Neuronal stem cell (in vitro differentiated cells): ENCODE measurements around the gene GYS1.
A peak's percentile ranks its signal among the peaks of the same experiment; 100 is the strongest.

ENCODE experiments used
- DNase-seq: peaks from one replicate; pipeline ENCODE4 v3.0.0-alpha.2; 2013; ENCODE audit warnings: low spot score
- H2AFZ ChIP-seq: one replicate; pipeline ENCODE4 v1.6.1; 2013; ENCODE audit warnings: mild to moderate bottlenecking, low read length, inconsistent platforms
- H2AK5ac ChIP-seq: 2 replicates; pipeline ENCODE4 v1.6.1; 2013; ENCODE audit warnings: low read depth, mild to moderate bottlenecking, inconsistent platforms, low read length, moderate library complexity, mixed read lengths
- H2BK120ac ChIP-seq: 2 replicates; pipeline ENCODE4 v1.6.1; 2013; ENCODE audit warnings: low read depth, mild to moderate bottlenecking, inconsistent platforms, low read length, moderate library complexity, mixed read lengths
- H2BK12ac ChIP-seq: one replicate; pipeline ENCODE4 v1.6.1; 2013; ENCODE audit warnings: low read length, inconsistent platforms
- H2BK15ac ChIP-seq: 2 replicates; pipeline ENCODE4 v1.6.1; 2013; ENCODE audit warnings: mild to moderate bottlenecking, low read length, inconsistent platforms, mixed read lengths
- H2BK5ac ChIP-seq: one replicate; pipeline ENCODE4 v1.6.1; 2013; ENCODE audit warnings: inconsistent platforms, mild to moderate bottlenecking, low read length, moderate library complexity
- H3K14ac ChIP-seq: one replicate; pipeline ENCODE4 v1.6.1; 2013; ENCODE audit warnings: low read length, inconsistent platforms
- H3K18ac ChIP-seq: 2 replicates; pipeline ENCODE4 v1.6.1; 2013; ENCODE audit warnings: low read length, inconsistent platforms
- H3K23ac ChIP-seq: 2 replicates; pipeline ENCODE4 v1.6.1; 2013; ENCODE audit warnings: low read depth, mild to moderate bottlenecking, mixed read lengths, low read length, inconsistent platforms; ENCODE audit not compliant: poor library complexity
- H3K27ac ChIP-seq: replicated peaks from 3 replicates; pipeline ENCODE4 v1.5.1; 2013; ENCODE audit warnings: low read length, inconsistent platforms
- H3K27me3 ChIP-seq, 3 experiments: 2 replicates each; pipeline ENCODE4 v1.6.1; 2013; ENCODE audit warnings: low read length in 3 of 3, mild to moderate bottlenecking in 2 of 3, inconsistent platforms in 1 of 3, low read depth in 1 of 3, mixed read lengths in 1 of 3, moderate library complexity in 1 of 3; ENCODE audit not compliant: control insufficient read depth in 3 of 3, insufficient read depth in 3 of 3
- H3K36me3 ChIP-seq, 2 donors: replicated peaks in 1 of 2; 2 replicates each; pipeline ENCODE4 v1.6.1; 2013; ENCODE audit warnings: low read length in 2 of 2; ENCODE audit not compliant: control insufficient read depth in 2 of 2, insufficient read depth in 2 of 2
- H3K4ac ChIP-seq: 2 replicates; pipeline ENCODE4 v1.6.1; 2013; ENCODE audit warnings: inconsistent platforms, mild to moderate bottlenecking, low read length, moderate library complexity
- H3K4me1 ChIP-seq, 2 donors: 1 replicate in 1 of 2; 2 replicates in 1 of 2; pipeline ENCODE4 v1.6.1; 2013; ENCODE audit warnings: low read length in 2 of 2, low read depth in 1 of 2; ENCODE audit not compliant: control insufficient read depth in 2 of 2, insufficient read depth in 1 of 2
- H3K4me2 ChIP-seq: one replicate; pipeline ENCODE4 v1.6.1; 2013; ENCODE audit warnings: mild to moderate bottlenecking, low read length, inconsistent platforms; ENCODE audit not compliant: insufficient read depth, poor library complexity, severe bottlenecking
- H3K4me3 ChIP-seq, 2 donors: 2 replicates each; pipeline ENCODE4 v1.5.1; 2013; ENCODE audit warnings: low read length in 2 of 2, mild to moderate bottlenecking in 2 of 2, inconsistent platforms in 1 of 2, moderate library complexity in 1 of 2
- H3K79me1 ChIP-seq: one replicate; pipeline ENCODE4 v1.6.1; 2013; ENCODE audit warnings: low read depth, mild to moderate bottlenecking, inconsistent platforms, low read length, moderate library complexity
- H3K9ac ChIP-seq: one replicate; pipeline ENCODE4 v1.6.1; 2013; ENCODE audit warnings: mild to moderate bottlenecking, low read depth, low read length, inconsistent platforms; ENCODE audit not compliant: poor library complexity
- H3K9me3 ChIP-seq, 2 donors: replicated peaks in 1 of 2; 2 replicates each; pipeline versions ENCODE3 to v1.6.1; 2013; ENCODE audit warnings: low read length in 2 of 2, mild to moderate bottlenecking in 2 of 2, inconsistent platforms in 1 of 2, low read depth in 1 of 2, mixed read lengths in 1 of 2, moderate library complexity in 1 of 2; ENCODE audit not compliant: control insufficient read depth in 2 of 2, insufficient read depth in 1 of 2
- H4K8ac ChIP-seq: one replicate; pipeline ENCODE4 v1.6.1; 2013; ENCODE audit warnings: low read depth, mild to moderate bottlenecking, inconsistent platforms, low read length, moderate library complexity
- H4K91ac ChIP-seq: one replicate; pipeline ENCODE4 v1.6.1; 2013; ENCODE audit warnings: low read length, low read depth, mild to moderate bottlenecking, inconsistent platforms; ENCODE audit not compliant: poor library complexity
- WGBS, 2 donors: extraction: QIAGEN DNeasy Blood & Tissue Kit; methylation state at CpG; one replicate each; pipeline ENCODE4 v1.1.7; 2013; ENCODE audit warnings: missing lambda C conversion rate in 2 of 2, mixed read lengths in 1 of 2; ENCODE audit not compliant: insufficient read length in 2 of 2, insufficient replicate concordance in 1 of 2; ENCODE audit errors: extremely low coverage in 2 of 2; 5-methylcytosine and 5-hydroxymethylcytosine counted together

Gene GYS1

DNA sequence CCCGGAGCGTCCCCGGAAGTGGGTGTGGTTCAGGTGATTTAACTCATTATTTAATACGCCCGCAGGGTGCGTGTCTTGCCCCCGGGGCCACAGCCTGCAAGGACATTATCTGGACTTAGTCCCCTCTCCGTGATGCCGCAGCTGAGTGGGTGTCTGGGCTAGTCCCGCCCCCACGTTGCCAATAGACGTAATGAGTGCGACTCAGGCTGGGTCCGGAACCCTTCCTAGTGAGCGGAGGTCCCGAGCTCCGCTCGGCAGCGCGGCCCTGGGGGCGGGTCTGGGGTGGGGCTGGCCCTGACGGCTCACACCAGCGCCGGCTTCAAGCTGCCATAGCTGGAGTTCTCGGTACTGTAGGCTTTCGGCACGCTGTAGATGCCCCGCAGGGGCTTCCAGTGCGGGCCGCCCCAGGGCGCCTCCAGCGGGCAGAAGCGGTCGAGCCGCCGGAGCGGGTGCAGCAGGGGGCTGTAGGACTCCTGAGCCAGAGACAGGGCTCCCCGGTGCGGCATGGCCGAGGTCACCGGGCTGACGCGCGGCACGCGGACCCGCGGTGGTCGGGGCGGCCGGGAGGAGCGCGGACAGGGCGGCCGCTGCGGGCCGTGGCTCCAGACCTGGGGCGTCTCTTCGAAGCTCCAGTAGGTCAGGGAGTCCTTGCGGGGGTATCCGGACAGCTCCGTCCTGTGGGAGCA lies 24.7 kb upstream of the GYS1 start:
- Histone ChIP-seq H2BK5ac (peak overlapping the region; percentile 75), H3K27ac (no peak overlapping the region), H4K91ac (no peak overlapping the region), H3K14ac (peak overlapping the region; percentile 71), H2BK120ac (no peak overlapping the region), H3K4ac (no peak overlapping the region), H2AFZ (no peak overlapping the region), H3K23ac (peak overlapping the region; percentile 91), H3K9ac (peak overlapping the region; percentile 24), H3K4me3 (peak overlapping the region in 1 of 2 donors; percentile 72), H3K18ac (peak overlapping the region; percentile 15), H3K9me3 (no peaks in the 10 kb centered on the region), H3K27me3 (peaks cover 0 to 25% (median 0%) of the 10 kb centered on the region in 3 experiments), H3K79me1 (no peaks in the 10 kb centered on the region), H2AK5ac (peak overlapping the region; percentile 37), H2BK15ac (no peak overlapping the region), H3K4me2 (peak overlapping the region; percentile 57), H4K8ac (no peak overlapping the region), H2BK12ac (no peak overlapping the region), H3K36me3 (peaks cover 15 to 39% of the 10 kb centered on the region in 2 donors), H3K4me1 (peaks cover 9% of the 10 kb centered on the region in 2 donors)
- DNase-seq: no peak
- WGBS, 2 donors: no CpG with 5 or more reads among the region's 62 CpGs

DNA sequence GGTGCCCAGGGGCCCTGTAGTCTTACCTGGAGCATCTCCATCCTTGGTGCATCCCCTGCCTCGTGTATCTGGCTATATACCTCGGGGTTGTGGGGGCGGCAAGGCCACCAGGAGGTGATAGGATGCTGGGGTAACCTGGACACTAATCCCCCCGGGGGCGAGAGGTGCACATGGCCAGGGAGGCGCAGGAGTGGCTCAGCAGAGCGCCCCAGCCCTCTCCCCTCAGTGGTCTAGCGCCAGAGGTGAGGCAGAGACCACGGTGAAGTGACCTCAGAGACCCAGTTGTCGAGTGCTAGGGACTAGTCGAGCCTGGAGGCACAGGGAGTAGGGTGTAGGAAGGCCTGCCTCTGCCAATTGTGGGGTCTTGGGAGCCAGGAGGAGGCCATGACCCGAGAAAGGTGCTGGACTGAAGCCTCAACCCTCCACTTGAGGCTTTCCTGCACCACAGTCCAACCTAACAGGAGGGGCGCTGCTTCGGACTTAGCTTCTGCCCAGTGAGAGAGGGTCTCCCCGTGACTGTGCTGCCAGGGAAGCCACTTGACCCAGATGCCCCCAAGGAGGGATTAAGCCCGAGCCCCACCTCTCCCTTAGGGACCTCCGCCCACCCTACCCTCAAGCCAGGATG lies 24.0 kb upstream of the GYS1 start, which contains the start of gene LHB:
Gene LHB, minus strand, starts transcription at position 51 of the 625 bp plus-strand sequence. Its CDS starts 10 bp downstream, at position 41.
- no peak within 1 kb of the TSS for H2BK120ac ChIP-seq
- H3K4me1 ChIP-seq: peaks cover 9% of the 10 kb centered on the region in 2 donors
- no peak within 1 kb of the TSS for H2BK12ac ChIP-seq
- H3K9ac ChIP-seq: peak within 1 kb of the TSS; percentile 24
- H3K4me2 ChIP-seq: peak within 1 kb of the TSS; percentile 57
- peak within 1 kb of the TSS in 1 of 2 donors; percentile 72 for H3K4me3 ChIP-seq
- peak within 1 kb of the TSS; percentile 75 for H2BK5ac ChIP-seq
- no peak within 1 kb of the TSS for H4K8ac ChIP-seq
- no peak within 1 kb of the TSS for H2AK5ac ChIP-seq
- peaks cover 15 to 45% of the 10 kb centered on the region in 2 donors for H3K36me3 ChIP-seq
- no peaks in the 10 kb centered on the region for H3K9me3 ChIP-seq
- no peak within 1 kb of the TSS for H3K4ac ChIP-seq
- peak within 1 kb of the TSS; percentile 71 for H3K14ac ChIP-seq
- no peak within 1 kb of the TSS for H2AFZ ChIP-seq
- no peak within 1 kb of the TSS for H4K91ac ChIP-seq
- H3K27me3 ChIP-seq: peaks cover 0 to 25% (median 0%) of the 10 kb centered on the region in 3 experiments
- WGBS, 2 donors: no CpG with 5 or more reads among the region's 17 CpGs
- H3K79me1 ChIP-seq: no peaks in the 10 kb centered on the region
- no peak for DNase-seq
- peak within 1 kb of the TSS; percentile 15 for H3K18ac ChIP-seq
- no peak within 1 kb of the TSS for H2BK15ac ChIP-seq
- peak within 1 kb of the TSS; percentile 91 for H3K23ac ChIP-seq
- H3K27ac ChIP-seq: no peak within 1 kb of the TSS

DNA sequence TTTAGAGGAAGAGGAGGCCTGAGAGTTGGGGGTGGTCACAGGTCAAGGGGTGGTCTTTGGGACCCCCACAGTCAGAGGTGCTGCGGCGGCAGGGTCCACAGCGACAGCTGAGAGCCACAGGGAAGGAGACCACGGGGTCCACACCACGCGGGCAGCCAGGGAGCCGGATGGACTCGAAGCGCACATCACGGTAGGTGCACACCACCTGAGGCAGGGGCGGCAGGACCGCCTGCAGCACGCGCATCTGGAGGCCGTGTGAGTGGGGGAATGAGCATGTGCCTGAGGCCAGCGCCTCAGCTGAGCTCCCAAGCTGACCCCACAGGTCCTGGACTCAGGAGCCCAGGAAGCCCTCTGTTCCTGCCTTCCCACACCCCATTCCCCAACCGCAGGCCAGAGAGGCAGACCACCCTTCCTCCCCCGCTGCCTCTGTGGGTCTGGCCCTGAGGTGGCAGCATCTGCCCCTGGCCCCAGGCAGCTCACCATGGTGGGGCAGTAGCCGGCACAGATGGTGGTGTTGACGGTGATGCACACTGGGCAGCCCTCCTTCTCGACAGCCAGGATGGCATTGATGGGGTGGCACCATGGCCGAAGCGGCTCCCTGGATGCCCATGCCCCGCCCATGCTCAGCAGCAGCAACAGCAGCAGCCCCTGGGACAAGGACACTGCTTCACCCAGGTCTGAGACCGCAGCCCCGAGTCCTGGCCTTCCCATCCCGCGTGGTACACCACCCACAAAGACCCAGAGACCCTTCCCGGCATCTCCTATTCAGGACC lies 23.1 kb upstream of the GYS1 start:
- H3K4ac ChIP-seq: no peak overlapping the region
- H3K79me1 ChIP-seq: no peaks in the 10 kb centered on the region
- H3K14ac ChIP-seq: no peak overlapping the region
- H4K91ac ChIP-seq: no peak overlapping the region
- no CpG with 5 or more reads among the region's 29 CpGs for WGBS, 2 donors
- H3K18ac ChIP-seq: no peak overlapping the region
- H3K23ac ChIP-seq: no peak overlapping the region
- H3K9me3 ChIP-seq: no peaks in the 10 kb centered on the region
- H3K4me3 ChIP-seq: no peak overlapping the region
- peak overlapping the region; percentile 3 for H3K9ac ChIP-seq
- H2BK120ac ChIP-seq: no peak overlapping the region
- no peak overlapping the region for H2AK5ac ChIP-seq
- peaks cover 9% of the 10 kb centered on the region in 2 donors for H3K4me1 ChIP-seq
- H3K27me3 ChIP-seq: peaks cover 0 to 25% (median 0%) of the 10 kb centered on the region in 3 experiments
- DNase-seq: no peak
- no peak overlapping the region for H2BK15ac ChIP-seq
- peaks cover 21 to 54% of the 10 kb centered on the region in 2 donors for H3K36me3 ChIP-seq
- H2BK12ac ChIP-seq: no peak overlapping the region
- H2AFZ ChIP-seq: no peak overlapping the region
- no peak overlapping the region for H4K8ac ChIP-seq
- no peak overlapping the region for H3K27ac ChIP-seq
- no peak overlapping the region for H2BK5ac ChIP-seq
- H3K4me2 ChIP-seq: no peak overlapping the region
